PC-9 (cell line): ENCODE measurements around the gene MAS1L. TPM values are rescaled to one million over a fixed set of nuclear protein-coding genes. Genes with fewer than 3 reads are reported as not detected.

Experiments
- BruUV-seq: library from RNA; stranded (reverse); fragments of 400-500 nt; replicated peaks from 2 replicates; lab custom pipeline; 2021; lab: Mats Ljungman, UMichigan
- CTCF ChIA-PET: fragments of 300-600 bp; sonication (Branson Sonifier 250); formaldehyde crosslinking; loops from one replicate; lab custom pipeline; 2022; ENCODE audit warnings: antibody characterized with exemption; lab: Charles Lee
- POLR2A ChIA-PET: fragments of 300-600 bp; sonication (Branson Sonifier 250); formaldehyde crosslinking; loops from one replicate; lab custom pipeline; 2022; ENCODE audit warnings: antibody characterized with exemption; ENCODE audit not compliant: unreplicated experiment; lab: Charles Lee
- DNase-seq, 2 experiments: peaks; one replicate each; pipeline versions ENCODE4 v3.0.0 to v3.0.0-alpha.2; 2015 to 2022; ENCODE audit warnings: mixed read lengths in 1 of 2
- H2AFZ ChIP-seq: fragments of 200-600 bp; sonication (generic); 2 replicates; pipeline ENCODE4 v1.8.1; 2017; ENCODE audit warnings: antibody characterized with exemption
- H3F3A ChIP-seq: fragments of 200-600 bp; sonication (generic); 2 replicates; pipeline ENCODE4 v1.8.1; 2017; ENCODE audit warnings: antibody characterized with exemption, mild to moderate bottlenecking, low read depth; ENCODE audit not compliant: insufficient read depth
- H3K27ac ChIP-seq: fragments of 200-600 bp; sonication (generic); 2 replicates; pipeline ENCODE4 v1.6.1; 2016; ENCODE audit warnings: mixed run types
- H3K27me3 ChIP-seq: fragments of 200-600 bp; sonication (generic); 2 replicates; pipeline ENCODE4 v1.6.1; 2016; ENCODE audit warnings: low read depth, mixed run types; ENCODE audit not compliant: insufficient read depth
- H3K36me3 ChIP-seq: fragments of 200-600 bp; sonication (generic); 2 replicates; pipeline ENCODE4 v1.6.1; 2016; ENCODE audit warnings: low read depth, mixed run types
- H3K4me1 ChIP-seq: fragments of 200-600 bp; sonication (generic); replicated peaks from 2 replicates; pipeline ENCODE4 v1.6.1; 2016; ENCODE audit warnings: mixed run types; ENCODE audit not compliant: insufficient read depth
- H3K4me2 ChIP-seq: fragments of 200-600 bp; sonication (generic); 2 replicates; pipeline ENCODE4 v1.6.1; 2017; ENCODE audit warnings: mixed run types
- H3K4me3 ChIP-seq: fragments of 200-600 bp; sonication (generic); 2 replicates; pipeline ENCODE4 v1.6.1; 2016; ENCODE audit warnings: mixed run types
- H3K79me2 ChIP-seq: fragments of 200-600 bp; sonication (generic); 2 replicates; pipeline ENCODE4 v1.6.1; 2017; ENCODE audit warnings: low read depth, mixed run types
- H3K9me2 ChIP-seq: fragments of 200-600 bp; sonication (generic); 2 replicates; pipeline ENCODE4 v1.8.1; 2017; ENCODE audit warnings: mild to moderate bottlenecking; ENCODE audit not compliant: insufficient read depth
- H3K9me3 ChIP-seq: fragments of 200-600 bp; sonication (generic); 2 replicates; pipeline ENCODE4 v1.8.1; 2016; ENCODE audit warnings: low read depth; ENCODE audit not compliant: insufficient read depth
- H4K20me1 ChIP-seq: fragments of 200-600 bp; sonication (generic); 2 replicates; pipeline ENCODE4 v1.8.1; 2017; ENCODE audit not compliant: insufficient read depth
- CTCF ChIP-seq: fragments of 200-600 bp; sonication (generic); conservative IDR thresholded peaks from 2 replicates; pipeline ENCODE4 v1.6.1; 2017; ENCODE audit warnings: mixed run types, antibody characterized with exemption, mild to moderate bottlenecking, moderate library complexity
- EZH2 ChIP-seq: fragments of 200-600 bp; sonication (generic); IDR thresholded peaks from 2 replicates; pipeline ENCODE4 v1.8.0; 2017; ENCODE audit warnings: antibody characterized with exemption, low read depth
- intact Hi-C: fragments of 100-400 bp; cut with micrococcal nuclease; formaldehyde crosslinking; loops from one replicate; pipeline ENCODE4 v1.10.0; 2022; ENCODE audit not compliant: unreplicated experiment
- total RNA-seq: library from RNA; stranded (reverse); gene quantifications from 2 replicates; pipeline ENCODE4 v1.2.3, GENCODE V29; 2021

Gene MAS1L
- total RNA-seq, 1 experiment from 2014 or later = not detected

GRCh38 chr6:29491574-29491973 is 3.8 kb upstream of the MAS1L start:
- Histone ChIP-seq H3K4me2 (no peak overlapping the region), H3F3A (no peaks in the 10 kb centered on the region), H3K9me2 (no peaks in the 10 kb centered on the region), H3K9me3 (no peaks in the 10 kb centered on the region), H3K27me3 (no peaks in the 10 kb centered on the region), H2AFZ (no peak overlapping the region), H3K79me2 (no peaks in the 10 kb centered on the region), H4K20me1 (no peaks in the 10 kb centered on the region), H3K27ac (no peak overlapping the region), H3K4me1 (no peaks in the 10 kb centered on the region), H3K4me3 (no peak overlapping the region), H3K36me3 (no peaks in the 10 kb centered on the region)
- intact Hi-C loops = no loop called here
- CTCF ChIA-PET = no interaction called here
- no TSS peak for BruUV-seq
- TF ChIP-seq CTCF (no peak), EZH2 (no peak)
- no peak for DNase-seq
- POLR2A ChIA-PET = no interaction called here

- ChIA-PET POLR2A (no interaction called here), CTCF (no interaction called here)
- intact Hi-C loops = no loop called here
- H3K79me2 ChIP-seq = no peaks in the 10 kb centered on the region
- no peaks in the 10 kb centered on the region for H3K27me3 ChIP-seq
- H4K20me1 ChIP-seq = no peaks in the 10 kb centered on the region; the same call in 1 of the 2 replicates
- H3K9me3 ChIP-seq = no peaks in the 10 kb centered on the region
- TF ChIP-seq EZH2 = no peak
- no peak for TF ChIP-seq CTCF
- H3F3A ChIP-seq = no peaks in the 10 kb centered on the region
- H2AFZ ChIP-seq = no peak overlapping the region
- H3K4me1 ChIP-seq = no peaks in the 10 kb centered on the region
- DNase-seq = no peak
- H3K27ac ChIP-seq = no peak overlapping the region
- no peak overlapping the region for H3K4me3 ChIP-seq
- no peak overlapping the region for H3K4me2 ChIP-seq
- no peaks in the 10 kb centered on the region for H3K9me2 ChIP-seq
- no peaks in the 10 kb centered on the region for H3K36me3 ChIP-seq
- no TSS peak for BruUV-seq
Measured at GRCh38 chr6:29490552-29490951, 2.8 kb upstream of the MAS1L start.

- BruUV-seq = no TSS peak
- Histone ChIP-seq H3K4me2 (no peak overlapping the region), H3K36me3 (no peaks in the 10 kb centered on the region), H3F3A (no peaks in the 10 kb centered on the region), H3K4me3 (no peak overlapping the region), H3K9me3 (no peaks in the 10 kb centered on the region), H4K20me1 (no peaks in the 10 kb centered on the region; the same call in 1 of the 2 replicates), H3K79me2 (no peaks in the 10 kb centered on the region), H3K27me3 (no peaks in the 10 kb centered on the region), H2AFZ (no peak overlapping the region), H3K4me1 (no peaks in the 10 kb centered on the region), H3K27ac (no peak overlapping the region), H3K9me2 (no peaks in the 10 kb centered on the region)
- intact Hi-C loops = no loop called here
- TF ChIP-seq CTCF (no peak), EZH2 (no peak)
- ChIA-PET CTCF (no interaction called here), POLR2A (no interaction called here)
- DNase-seq = no peak
Measured at GRCh38 chr6:29490055-29490454, 2.3 kb upstream of the MAS1L start.
